CD14-positive monocyte (primary cell): Measurements from ENCODE around the gene GNPNAT1. TPM values are rescaled to one million over a fixed set of nuclear protein-coding genes. Genes with fewer than 3 reads are reported as not detected.

Source experiments
- DNase-seq, 3 donors: peaks; one replicate each; pipeline ENCODE4 v3.0.0-alpha.2; 2011 to 2022
- H2AFZ ChIP-seq: 2 replicates; pipeline ENCODE4 v1.6.0; 2012; ENCODE audit warnings: mild to moderate bottlenecking, low read depth, low read length, inconsistent platforms; ENCODE audit not compliant: insufficient read depth, poor library complexity, severe bottlenecking
- H3K27ac ChIP-seq, 2 donors: 1 replicate in 1 of 2; 2 replicates in 1 of 2; pipeline ENCODE4 v1.5.1; 2012 to 2013; ENCODE audit warnings: low read length in 2 of 2, control low read depth in 1 of 2, inconsistent platforms in 1 of 2, low read depth in 1 of 2, mild to moderate bottlenecking in 1 of 2
- H3K27me3 ChIP-seq, 2 donors: one replicate each; pipeline versions ENCODE4 v1.6.0 to v1.6.1; 2011 to 2013; ENCODE audit warnings: low read length in 2 of 2; ENCODE audit not compliant: control insufficient read depth in 2 of 2, insufficient read depth in 2 of 2
- H3K36me3 ChIP-seq, 2 donors: replicated peaks in 1 of 2; 1 replicate in 1 of 2; 2 replicates in 1 of 2; pipeline versions ENCODE4 v1.5.1 to v1.6.1; 2012 to 2013; ENCODE audit warnings: low read length in 2 of 2, control low read depth in 1 of 2, inconsistent platforms in 1 of 2, mild to moderate bottlenecking in 1 of 2; ENCODE audit not compliant: insufficient read depth in 2 of 2, control insufficient read depth in 1 of 2
- H3K4me1 ChIP-seq, 2 donors: 1 replicate in 1 of 2; 2 replicates in 1 of 2; pipeline versions ENCODE4 v1.5.1 to v1.6.1; 2012 to 2013; ENCODE audit warnings: low read length in 2 of 2, control low read depth in 1 of 2, inconsistent platforms in 1 of 2, mild to moderate bottlenecking in 1 of 2, moderate library complexity in 1 of 2; ENCODE audit not compliant: insufficient read depth in 2 of 2, control insufficient read depth in 1 of 2
- H3K4me2 ChIP-seq: replicated peaks from 2 replicates; pipeline ENCODE3; 2012; ENCODE audit warnings: low read length, moderate library complexity, mild to moderate bottlenecking; ENCODE audit not compliant: poor library complexity, severe bottlenecking; ENCODE audit errors: extremely low read depth
- H3K4me3 ChIP-seq, 3 experiments: fragments of 200-600 bp in 1 of 3; sonication (generic) in 1 of 3; replicated peaks in 1 of 3; 1 replicate in 2 of 3; 2 replicates in 1 of 3; pipeline ENCODE4 v1.5.1; 2011 to 2013; ENCODE audit warnings: low read length in 3 of 3, mild to moderate bottlenecking in 3 of 3, control low read depth in 2 of 3, low read depth in 2 of 3, inconsistent platforms in 1 of 3, moderate library complexity in 1 of 3
- H3K79me2 ChIP-seq: 2 replicates; pipeline ENCODE4 v1.6.0; 2012; ENCODE audit warnings: mild to moderate bottlenecking, control low read depth, inconsistent platforms, low read length, moderate library complexity; ENCODE audit not compliant: insufficient read depth
- H3K9ac ChIP-seq: 2 replicates; pipeline ENCODE4 v1.6.0; 2017; ENCODE audit warnings: low read length, mild to moderate bottlenecking; ENCODE audit not compliant: insufficient read depth, poor library complexity, severe bottlenecking
- H3K9me3 ChIP-seq, 2 donors: replicated peaks in 1 of 2; 1 replicate in 1 of 2; 2 replicates in 1 of 2; pipeline versions ENCODE4 v1.5.1 to v1.6.1; 2012 to 2013; ENCODE audit warnings: low read length in 2 of 2, control low read depth in 1 of 2; ENCODE audit not compliant: control insufficient read depth in 1 of 2, insufficient read depth in 1 of 2
- H4K20me1 ChIP-seq: 2 replicates; pipeline ENCODE4 v1.6.0; 2012; ENCODE audit warnings: mild to moderate bottlenecking, low read length, control low read depth, moderate library complexity; ENCODE audit not compliant: insufficient read depth
- H3K27ac Mint-ChIP-seq, 7 donors: one replicate each; pipeline ENCODE4 v1.8.0; 2020; ENCODE audit warnings: mild to moderate bottlenecking in 7 of 7, mixed read lengths in 7 of 7, moderate library complexity in 6 of 7, inconsistent platforms in 2 of 7
- H3K27me3 Mint-ChIP-seq, 3 donors: one replicate each; pipeline ENCODE4 v1.8.0; 2021 to 2022; ENCODE audit warnings: low read depth in 3 of 3, mild to moderate bottlenecking in 3 of 3, mixed read lengths in 3 of 3, moderate library complexity in 3 of 3, inconsistent platforms in 1 of 3
- H3K36me3 Mint-ChIP-seq, 2 donors: one replicate each; pipeline ENCODE4 v1.8.0; 2020; ENCODE audit warnings: mixed read lengths in 2 of 2, inconsistent platforms in 1 of 2, mild to moderate bottlenecking in 1 of 2
- H3K4me1 Mint-ChIP-seq: one replicate; pipeline ENCODE4 v1.8.0; 2020; ENCODE audit warnings: mild to moderate bottlenecking, mixed read lengths
- H3K4me3 Mint-ChIP-seq, 2 donors: one replicate each; pipeline ENCODE4 v1.8.0; 2020; ENCODE audit warnings: mild to moderate bottlenecking in 2 of 2, mixed read lengths in 2 of 2, moderate library complexity in 1 of 2
- H3K9me3 Mint-ChIP-seq, 7 donors: one replicate each; pipeline ENCODE4 v1.8.0; 2020 to 2022; ENCODE audit warnings: mixed read lengths in 7 of 7, mild to moderate bottlenecking in 6 of 7, moderate library complexity in 6 of 7, inconsistent platforms in 2 of 7
- CTCF ChIP-seq: fragments of 200-600 bp; IDR thresholded peaks from one replicate; pipeline ENCODE4 v1.8.0; 2022; ENCODE audit warnings: antibody characterized with exemption, mild to moderate bottlenecking
- WGBS: methylation state at CpG from one replicate; pipeline ENCODE4 v1.1.5; 2013; ENCODE audit warnings: missing lambda C conversion rate; ENCODE audit not compliant: insufficient coverage; 5-methylcytosine and 5-hydroxymethylcytosine counted together
- intact Hi-C, 2 donors: fragments of 100-400 bp; cut with micrococcal nuclease; formaldehyde crosslinking; loops; one replicate each; pipeline versions ENCODE4 v1.15.0 to v1.15.1; 2023
- polyA plus RNA-seq, 3 donors: library from polyadenylated mRNA; depleted of rRNA in 1 of 3; unstranded in 2 of 3; stranded (reverse) in 1 of 3; fragments of 300-500 nt in 2 of 3; fragments of >200 nt in 1 of 3; fragmentation: Illumina TruSeq in 2 of 3; gene quantifications; 1 replicate in 2 of 3; 2 replicates in 1 of 3; pipeline ENCODE4 v1.2.3, GENCODE V29; 2012 to 2021

The GNPNAT1 gene
- polyA plus RNA-seq, 3 donors, result 1.1 to 3.1 (median 1.9) TPM

- Histone ChIP-seq H3K9ac (no peak overlapping the region), H3K4me3 (no peak overlapping the region), H3K4me1 (no peaks in the 10 kb centered on the region), H3K27me3 (no peaks in the 10 kb centered on the region), H4K20me1 (no peaks in the 10 kb centered on the region), H3K9me3 (peaks cover 0 to 5% of the 10 kb centered on the region in 2 donors), H3K4me2 (no peak overlapping the region), H3K27ac (no peak overlapping the region), H3K79me2 (no peaks in the 10 kb centered on the region), H3K36me3 (no peaks in the 10 kb centered on the region), H2AFZ (no peak overlapping the region)
- no peaks in the 10 kb centered on the region for H3K36me3 Mint-ChIP-seq
- no peak for TF ChIP-seq CTCF
- H3K9me3 Mint-ChIP-seq, result peaks cover 12 to 19% (median 16%) of the 10 kb centered on the region in 7 donors
- H3K4me3 Mint-ChIP-seq, result no peak overlapping the region
- no peak for DNase-seq
- H3K27ac Mint-ChIP-seq, result no peak overlapping the region
- no peaks in the 10 kb centered on the region for H3K4me1 Mint-ChIP-seq
- peaks cover 3 to 6% (median 4%) of the 10 kb centered on the region in 3 donors for H3K27me3 Mint-ChIP-seq
- WGBS, result 100% methylated on average over 6 of the region's 15 CpGs
- intact Hi-C loops, result loop anchor here (10.0 kb wide), 3 partner anchors 54 to 244 kb away; partner anchors contain the start of genes GPR137C (in 1 of the 2), STYX (in 1 of the 2) and TXNDC16 (in 1 of the 2)
Observed at GRCh38 chr14:52798826-52799225, 7.4 kb upstream of the GNPNAT1 start.

GRCh38 chr14:52797653-52798052, 6.2 kb upstream of the GNPNAT1 start:
- WGBS, result no CpG with 5 or more reads among the region's 3 CpGs
- H3K27me3 ChIP-seq, result no peaks in the 10 kb centered on the region
- Mint-ChIP-seq H3K27ac (no peak overlapping the region), H3K4me1 (no peaks in the 10 kb centered on the region), H3K9me3 (peaks cover 12 to 19% (median 16%) of the 10 kb centered on the region in 7 donors), H3K36me3 (no peaks in the 10 kb centered on the region), H3K27me3 (peaks cover 3 to 6% (median 4%) of the 10 kb centered on the region in 3 donors), H3K4me3 (no peak overlapping the region)
- peaks cover 0 to 5% of the 10 kb centered on the region in 2 donors for H3K9me3 ChIP-seq
- H3K9ac ChIP-seq, result no peak overlapping the region
- no peak for TF ChIP-seq CTCF
- no peak overlapping the region for H2AFZ ChIP-seq
- no peaks in the 10 kb centered on the region for H4K20me1 ChIP-seq
- H3K4me2 ChIP-seq, result no peak overlapping the region
- H3K27ac ChIP-seq, result no peak overlapping the region
- no peak overlapping the region for H3K4me3 ChIP-seq
- H3K36me3 ChIP-seq, result no peaks in the 10 kb centered on the region
- no peaks in the 10 kb centered on the region for H3K79me2 ChIP-seq
- no peaks in the 10 kb centered on the region for H3K4me1 ChIP-seq
- intact Hi-C loops, result loop anchor here (10.0 kb wide), 3 partner anchors 53 to 243 kb away; partner anchors contain the start of genes GPR137C (in 1 of the 2), STYX (in 1 of the 2) and TXNDC16 (in 1 of the 2)
- DNase-seq, result no peak
